NCI-H2107 (cell line): ENCODE data around the gene CD300C.
"Not testable (repeated sequence)": the region's sequence is repeated elsewhere in the genome, so short reads cannot be mapped to it uniquely, and the experiment has no call there.

ENCODE experiments used
- DNase-seq: peaks from one replicate; lab custom pipeline; 2025; lab: John Stamatoyannopoulos, UW

CD300C gene

DNA sequence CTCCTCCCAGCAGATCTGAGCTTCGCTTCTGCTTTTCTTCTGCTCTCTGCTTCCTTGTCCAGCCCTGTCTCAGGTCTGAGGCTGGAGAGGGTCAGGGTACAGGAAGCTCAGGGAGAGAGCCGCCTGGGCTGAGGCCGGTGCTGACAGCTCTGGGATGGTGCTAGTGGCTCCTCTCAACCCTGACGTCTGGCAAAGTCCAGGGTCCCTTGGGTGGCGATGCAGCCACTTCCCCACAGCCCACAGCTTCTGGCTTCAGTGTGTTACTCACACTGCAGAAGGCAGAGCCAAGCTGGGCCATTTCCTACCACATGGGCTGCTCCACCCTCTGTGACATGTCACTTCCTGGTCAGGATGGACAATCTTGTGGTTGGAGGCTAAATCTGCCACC is at the start of gene CD300C:
TSS of gene CD300C (minus strand) at position 273 of the 388 bp plus-strand sequence. CDS start 333 bp downstream, outside the sequence.
- no peak for DNase-seq

DNA sequence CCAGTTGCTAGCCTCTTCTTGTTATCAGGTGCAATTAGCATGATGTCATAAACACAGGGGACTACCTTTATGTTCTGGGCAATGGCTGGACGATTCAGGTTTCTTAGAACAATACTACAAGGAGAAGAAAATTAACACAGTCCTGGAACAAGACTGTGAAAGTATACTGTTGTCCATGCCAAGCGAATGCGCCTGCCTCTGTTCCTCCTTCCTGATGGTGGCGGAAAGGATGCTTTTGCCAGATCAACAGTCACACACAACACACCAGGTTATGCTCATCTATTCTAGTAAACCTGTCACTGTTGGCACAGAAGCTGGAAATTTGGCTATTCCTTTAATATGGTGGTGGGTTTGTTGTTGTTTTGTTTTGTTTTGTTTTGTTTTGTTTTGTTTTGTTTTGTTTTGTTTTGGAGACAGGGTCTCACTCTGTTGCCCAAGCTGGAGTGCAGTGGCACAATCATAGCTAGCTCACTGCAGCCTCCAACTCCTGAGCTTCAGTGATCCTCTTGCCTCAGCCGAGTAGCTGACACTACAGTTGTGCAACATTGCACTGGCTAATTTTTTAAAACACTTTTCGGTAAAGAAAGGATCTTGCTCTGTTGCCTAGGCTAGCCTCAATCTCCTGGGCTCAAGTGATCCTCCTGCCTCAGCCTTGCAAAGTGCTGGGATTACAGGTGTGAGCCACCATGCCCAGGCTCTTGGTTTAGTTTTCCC is 49.3 kb upstream of the CD300C start:
- no peak for DNase-seq

DNA sequence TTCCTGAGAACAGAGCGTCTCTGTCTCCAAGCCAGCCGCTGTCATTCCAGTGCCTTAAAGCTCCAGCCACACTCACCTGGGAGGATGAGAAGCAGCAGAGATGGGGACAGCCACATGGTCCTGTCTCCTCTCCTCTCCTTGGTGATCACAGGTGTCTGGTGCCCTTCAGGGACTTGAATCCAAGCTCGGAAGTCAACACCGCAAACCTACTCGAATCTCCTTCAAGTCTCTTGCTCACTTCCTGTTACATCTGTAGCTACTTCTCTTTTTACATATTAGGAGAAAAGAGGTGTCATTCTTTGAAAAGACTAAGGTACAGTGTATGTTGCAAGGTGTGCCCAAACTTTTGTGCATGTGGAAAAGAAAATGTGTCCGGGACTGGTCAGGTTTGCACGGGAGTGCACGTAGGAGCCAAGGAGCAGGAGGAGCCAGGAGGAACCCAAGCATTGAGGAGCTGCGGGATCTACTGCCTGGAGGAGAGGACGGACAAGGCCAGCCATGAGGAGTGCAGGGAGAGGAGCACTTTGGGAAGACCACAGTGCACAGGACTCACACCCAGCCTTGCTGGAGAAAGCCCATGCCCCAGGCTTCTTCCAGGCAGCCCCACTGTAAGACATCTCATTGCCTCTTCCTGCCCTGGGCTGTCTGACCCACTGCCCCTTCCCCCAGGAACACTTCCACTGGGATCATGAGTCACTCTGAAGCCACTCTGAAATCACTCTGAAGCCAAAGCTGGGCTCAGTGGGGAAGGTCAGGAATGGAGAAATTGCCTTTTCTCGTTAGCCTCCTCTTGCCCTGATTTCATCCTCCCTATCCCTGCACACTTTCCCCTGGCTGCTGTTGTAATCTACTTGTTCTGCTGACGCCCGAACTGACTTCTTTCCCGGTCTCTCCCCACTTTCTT is 46.4 kb upstream of the CD300C start, which contains the start of gene CD300LD:
TSS of gene CD300LD (minus strand) at position 197 of the 904 bp plus-strand sequence. CDS start at position 116, 81 bp downstream.
- DNase-seq, result no peak

DNA sequence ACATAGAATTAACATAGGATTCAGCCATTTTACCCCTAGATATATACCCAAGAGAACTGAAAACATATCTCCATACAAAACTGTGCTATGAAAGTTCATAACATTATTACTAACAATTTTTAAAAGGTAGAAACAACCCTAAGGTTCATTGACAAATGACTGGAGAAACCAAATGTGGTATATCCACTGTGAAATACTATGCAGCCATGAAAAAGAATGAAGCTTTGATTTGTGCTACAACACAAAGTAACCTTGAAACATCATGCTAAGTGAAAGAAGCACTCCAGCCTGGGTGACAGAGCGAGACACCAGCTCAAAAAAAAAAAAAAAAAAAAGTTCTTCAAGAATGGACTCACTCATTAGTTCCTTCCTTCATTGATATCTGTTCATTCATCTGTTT is 45.6 kb upstream of the CD300C start:
- no peak for DNase-seq

DNA sequence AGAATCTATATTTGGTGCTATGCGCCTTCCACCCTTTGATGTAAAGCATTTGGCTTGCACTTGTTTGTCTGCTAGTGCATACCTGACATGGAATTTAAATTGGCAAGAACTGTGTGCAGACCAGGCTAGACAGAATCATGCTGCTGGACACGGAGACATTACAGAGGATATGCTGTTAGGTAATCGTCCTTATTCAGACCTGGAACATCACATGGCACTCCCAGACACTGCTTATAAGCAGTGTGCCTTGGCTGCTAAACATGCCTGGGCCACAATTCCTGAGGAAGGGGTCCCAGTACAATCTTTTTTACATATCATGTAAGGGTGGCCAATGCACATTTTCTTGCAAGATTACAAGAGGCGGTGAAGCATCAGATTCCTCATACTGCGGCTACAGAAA is 39.8 kb upstream of the CD300C start:
- DNase-seq, result no peak

DNA sequence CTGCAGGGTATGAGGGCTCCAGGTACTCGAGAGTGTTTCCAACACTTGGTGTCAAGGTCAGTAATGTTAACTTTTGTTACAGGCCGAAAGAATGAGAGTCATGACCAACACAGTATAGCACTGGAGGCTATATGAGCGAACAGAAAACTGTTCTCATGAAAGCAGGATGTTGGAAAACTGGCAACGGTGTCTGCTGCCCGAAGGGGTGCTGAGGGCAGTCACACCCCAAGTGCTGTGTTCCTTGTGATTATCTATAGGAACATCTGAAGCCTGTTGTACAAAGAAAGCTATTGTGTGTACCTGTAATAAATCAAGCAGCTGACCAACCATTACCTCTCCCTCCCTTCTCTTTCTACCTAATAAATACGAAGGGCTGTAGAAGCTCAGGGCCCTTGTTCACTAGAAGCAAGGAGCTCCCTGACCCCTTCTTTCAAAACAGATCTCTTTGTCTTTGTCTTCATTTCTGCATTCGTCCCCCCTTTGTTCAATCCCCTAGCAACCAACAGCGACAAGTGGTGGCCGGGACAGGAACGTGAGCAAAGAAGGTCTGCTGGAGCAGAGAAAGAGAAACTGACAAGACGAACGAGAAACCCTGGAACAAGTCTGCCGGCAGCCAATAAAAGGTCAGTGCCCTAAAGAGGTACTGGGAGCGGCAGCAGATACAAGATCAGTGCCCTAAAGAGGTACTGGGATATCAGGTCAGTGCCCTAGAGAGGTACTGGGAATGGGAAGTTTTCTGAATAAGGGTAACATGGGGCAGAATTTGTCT is 38.6 kb upstream of the CD300C start:
- no peak for DNase-seq

DNA sequence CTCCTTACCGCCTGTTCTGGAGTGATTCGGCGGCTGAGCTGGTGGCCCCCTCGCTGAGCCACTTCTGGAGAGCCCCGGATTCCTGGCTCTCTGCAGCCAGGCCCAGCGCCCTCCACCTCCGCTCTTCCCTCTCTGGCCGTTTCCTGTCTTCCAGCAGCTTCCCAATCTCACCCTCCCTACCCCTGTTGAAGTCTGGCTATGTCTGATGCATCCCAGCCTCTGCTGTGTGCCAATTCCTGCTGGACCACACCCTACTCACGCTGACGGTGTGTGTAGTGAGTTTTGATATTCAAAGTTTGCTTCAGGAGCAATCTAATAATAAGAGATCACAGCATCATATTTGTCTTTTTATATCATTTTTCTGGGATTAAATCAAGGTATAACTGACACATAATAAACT is 36.7 kb upstream of the CD300C start:
- no peak for DNase-seq

DNA sequence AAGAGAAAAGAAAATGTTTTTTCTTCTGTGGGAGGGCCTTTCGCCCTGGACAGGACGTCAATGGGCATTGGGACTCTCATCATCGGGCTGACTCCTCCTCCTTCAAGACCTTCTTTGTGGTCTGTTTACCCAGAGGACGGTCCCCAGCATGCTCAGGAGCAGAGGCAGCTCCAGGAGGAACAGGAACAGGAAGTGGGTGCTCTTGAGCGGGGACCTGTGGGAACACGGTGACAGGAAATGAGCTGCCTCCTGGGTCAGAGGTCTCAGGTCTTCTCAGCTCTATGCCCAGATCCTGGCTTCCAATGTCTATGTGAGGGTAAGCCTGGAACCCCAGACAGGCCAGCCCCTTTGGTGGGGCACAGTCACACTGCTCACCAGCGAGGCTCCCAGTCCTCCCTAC is 34.0 kb upstream of the CD300C start:
- DNase-seq, result no peak

DNA sequence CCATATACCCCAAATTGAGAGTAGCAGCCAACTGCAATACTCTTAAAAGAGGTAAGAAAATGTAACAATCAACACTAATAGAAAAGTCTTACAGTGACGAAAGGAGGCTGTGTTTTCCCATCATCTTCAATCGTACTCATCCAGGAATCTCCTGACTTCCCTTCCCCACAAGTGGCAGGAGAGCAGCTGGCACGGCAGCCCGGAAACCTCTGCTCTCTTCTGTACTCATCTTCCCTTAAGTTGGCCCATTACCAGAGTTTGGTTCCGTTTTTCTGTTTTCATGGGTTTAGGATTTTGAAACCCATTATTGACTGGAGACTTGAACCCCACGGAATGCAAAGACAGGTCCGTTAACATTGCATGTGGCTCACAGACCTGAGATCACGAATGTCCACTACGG is 33.1 kb upstream of the CD300C start:
- DNase-seq, result no peak

DNA sequence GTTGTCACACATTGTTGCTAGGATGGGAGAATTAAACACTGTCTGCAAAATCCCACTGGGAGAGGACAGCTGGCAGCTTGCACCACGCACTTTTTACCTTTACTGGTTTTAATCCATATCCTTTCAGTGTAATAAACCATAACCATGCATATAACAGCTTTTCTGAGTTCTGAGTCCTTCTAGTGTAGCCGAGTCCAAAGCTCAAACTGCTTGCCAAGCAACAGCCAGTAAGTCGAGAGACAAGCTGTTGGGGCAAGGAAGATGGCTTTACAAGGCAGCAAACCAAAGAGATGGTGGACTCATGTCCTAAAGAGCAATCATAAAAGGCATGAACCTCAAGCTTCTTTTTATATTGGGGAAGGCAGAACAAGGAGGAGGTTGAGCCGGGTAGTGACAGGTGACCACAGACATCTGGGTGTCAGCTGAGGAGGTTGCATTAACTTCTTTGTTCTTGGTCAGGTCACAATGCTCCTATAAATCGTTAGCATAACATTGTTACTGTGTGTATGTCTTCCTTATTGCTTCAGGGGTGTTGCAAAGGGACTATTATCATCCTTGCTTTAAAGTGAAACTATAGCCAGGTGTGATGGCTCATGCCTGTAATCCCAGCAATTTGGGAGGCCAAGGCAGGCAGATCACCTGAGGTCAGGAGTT is 28.7 kb upstream of the CD300C start:
- DNase-seq, result no peak

DNA sequence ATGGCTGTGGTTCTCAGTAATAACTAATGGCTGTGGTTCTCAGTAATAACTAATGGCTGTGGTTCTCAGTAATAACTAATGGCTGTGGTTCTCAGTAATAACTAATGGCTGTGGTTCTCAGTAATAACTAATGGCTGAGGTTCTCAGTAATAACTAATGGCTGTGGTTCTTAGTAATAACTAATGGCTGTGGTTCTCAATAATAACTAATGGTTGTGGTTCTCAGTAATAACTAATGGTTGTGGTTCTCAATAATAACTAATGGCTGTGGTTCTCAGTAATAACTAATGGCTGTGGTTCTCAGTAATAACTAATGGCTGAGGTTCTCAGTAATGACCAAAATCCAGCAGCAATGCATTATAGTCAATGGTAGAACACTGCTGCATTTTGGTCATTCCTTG is 27.7 kb upstream of the CD300C start:
- not testable (repeated sequence) for DNase-seq

DNA sequence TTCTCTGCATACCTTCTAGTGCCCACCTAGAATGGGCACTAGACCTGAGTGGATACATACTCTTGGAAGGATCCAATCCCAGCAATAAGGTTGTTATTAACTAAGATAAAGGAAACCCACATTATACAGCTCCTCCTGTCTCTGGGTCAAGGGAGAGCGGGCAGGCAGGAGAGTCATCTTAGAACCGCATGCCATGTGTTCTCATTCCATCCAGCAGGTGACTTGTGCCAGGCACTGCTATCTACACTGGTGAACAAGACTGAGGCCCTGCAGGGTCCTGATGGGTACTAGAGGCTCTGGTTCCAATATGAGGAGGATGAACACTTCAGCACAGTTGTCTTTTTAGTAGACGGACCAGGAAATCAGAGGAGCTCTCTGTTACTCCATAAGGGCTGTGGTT is 27.3 kb upstream of the CD300C start:
- no peak for DNase-seq

DNA sequence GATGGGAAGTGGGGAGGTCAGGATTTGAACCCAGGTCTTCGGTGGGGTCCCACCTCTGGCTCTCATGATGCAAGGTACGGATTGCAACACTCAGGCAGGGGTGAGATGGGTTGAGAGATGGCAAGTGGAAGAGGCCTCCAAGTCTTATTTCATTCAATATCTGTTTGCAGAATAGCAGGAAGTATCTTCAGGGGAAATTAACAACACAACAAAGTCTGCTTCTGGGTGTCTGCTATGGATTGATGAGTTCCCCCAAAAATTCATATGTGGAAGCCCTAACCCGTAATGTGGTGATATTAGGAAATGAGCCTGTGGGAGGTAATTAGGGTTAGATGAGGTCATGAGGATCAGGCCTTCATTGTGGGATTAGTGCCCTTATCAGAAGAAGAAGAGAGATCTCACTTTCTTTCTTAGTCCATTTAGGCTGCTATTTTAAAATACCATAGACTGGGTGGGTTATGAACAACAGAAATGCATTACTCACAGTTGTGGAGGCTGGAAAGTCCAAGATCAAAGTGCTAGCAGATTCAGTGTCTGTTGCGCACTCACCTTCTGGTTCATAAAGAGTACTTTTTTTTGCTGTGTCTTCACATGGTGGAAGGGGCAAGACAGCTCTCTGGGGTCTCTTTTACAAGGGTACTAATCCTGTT is 25.8 kb upstream of the CD300C start:
- DNase-seq, result no peak

DNA sequence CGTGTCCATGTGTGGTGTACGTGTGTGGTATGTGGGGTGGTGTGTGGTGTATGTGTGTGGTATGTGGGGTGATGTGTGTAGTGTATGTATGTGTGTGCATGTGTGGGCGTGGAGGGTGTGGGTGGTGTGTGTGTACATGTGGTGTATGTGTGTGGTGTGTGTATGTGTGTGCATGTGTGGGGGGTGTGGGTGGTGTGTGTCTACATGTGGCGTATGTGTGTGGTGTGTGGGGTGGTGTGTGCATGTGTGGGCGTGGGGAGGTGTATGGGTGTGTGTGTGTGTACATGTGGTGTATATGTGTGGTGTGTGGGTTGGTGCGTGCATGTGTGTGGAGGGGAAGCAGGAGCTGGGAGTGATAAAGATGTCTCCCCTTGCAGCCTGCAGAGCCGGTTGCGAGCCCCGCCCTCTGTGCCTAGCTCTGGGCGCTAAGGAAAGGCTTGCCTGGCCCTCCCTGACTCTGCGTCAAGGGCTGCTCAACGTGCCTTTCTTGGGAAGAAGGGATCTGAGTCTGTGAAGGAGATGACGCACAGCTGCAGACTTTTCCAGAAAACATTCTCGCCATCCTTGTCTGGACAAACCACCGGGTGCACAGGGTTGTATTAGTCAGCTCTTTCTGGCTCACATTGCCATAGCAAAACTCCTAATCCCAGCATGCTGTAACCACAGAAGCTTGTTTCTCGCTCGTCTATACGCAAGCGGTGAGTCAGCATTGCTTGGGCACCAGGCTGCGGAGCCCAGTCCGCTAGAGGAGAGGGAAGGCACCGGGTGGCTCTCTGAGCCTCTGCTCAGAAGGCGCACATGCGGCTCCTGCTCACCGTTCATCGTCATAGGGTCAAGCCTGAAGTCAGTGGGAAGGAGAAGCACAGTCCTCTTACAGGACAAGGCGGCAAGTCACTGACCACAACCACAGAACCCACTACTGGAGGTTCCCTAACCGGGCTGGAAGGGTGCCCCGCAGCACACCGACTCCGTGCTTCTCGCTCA is 23.4 kb upstream of the CD300C start:
- DNase-seq, result peak; percentile 20

DNA sequence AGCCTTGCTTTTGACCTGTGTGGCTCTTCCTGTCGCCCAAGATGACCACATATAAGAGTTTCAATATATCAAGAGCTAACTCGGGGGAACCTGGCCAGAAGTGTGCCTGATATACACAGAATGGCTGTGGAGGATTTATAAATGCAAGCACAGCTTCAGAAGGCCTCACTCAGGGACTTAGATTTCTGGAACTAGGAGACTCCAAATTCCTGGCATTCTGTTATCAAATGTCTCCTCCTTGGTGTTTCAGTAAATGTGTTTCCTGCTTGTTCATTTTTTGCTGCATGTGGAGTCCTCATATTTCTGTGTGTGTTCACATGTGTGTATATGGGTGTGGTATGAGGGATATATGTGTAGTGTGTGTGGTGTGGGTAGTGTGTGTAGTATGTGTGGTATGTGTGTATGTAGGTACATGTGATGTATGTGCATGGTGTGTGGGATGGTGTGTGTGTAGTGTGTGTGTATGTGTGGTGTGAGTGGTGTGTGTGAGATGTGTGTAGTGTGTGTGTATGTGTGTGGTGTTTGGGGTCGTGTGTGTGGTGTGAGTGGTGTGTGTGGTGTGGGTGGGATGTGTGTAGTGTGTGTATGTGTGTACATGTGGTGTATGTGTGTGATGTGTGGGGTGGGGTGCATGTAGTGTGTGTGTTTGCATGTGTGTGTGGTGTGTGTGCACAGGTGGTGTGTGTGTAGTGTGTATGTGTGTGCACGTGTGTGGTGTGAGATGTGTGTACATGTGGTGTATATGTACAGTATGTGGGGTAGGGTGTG is 22.4 kb upstream of the CD300C start:
- DNase-seq, result no peak

DNA sequence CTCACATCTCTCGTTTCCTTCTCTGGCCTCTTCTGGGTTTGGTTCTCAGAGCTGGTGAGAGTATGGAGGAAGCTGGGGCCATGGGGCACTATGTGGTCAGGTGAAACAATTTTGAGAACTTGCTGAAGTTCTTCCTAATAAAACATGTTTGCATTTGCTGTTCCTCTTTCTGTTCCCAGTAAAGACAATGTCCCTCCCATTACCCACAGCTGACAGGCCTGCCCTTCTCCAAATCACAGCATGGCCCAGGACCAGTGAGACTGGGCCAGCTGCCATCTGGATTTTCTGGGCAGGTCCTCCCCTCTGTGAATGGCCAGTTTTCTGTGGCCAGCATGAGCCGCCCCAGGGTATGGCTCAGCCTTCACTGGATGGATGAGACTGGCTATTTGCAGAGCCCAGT is 21.5 kb upstream of the CD300C start, which contains the start of gene CD300H:
TSS of gene CD300H (minus strand) at position 113 of the 400 bp plus-strand sequence.
- no peak for DNase-seq

DNA sequence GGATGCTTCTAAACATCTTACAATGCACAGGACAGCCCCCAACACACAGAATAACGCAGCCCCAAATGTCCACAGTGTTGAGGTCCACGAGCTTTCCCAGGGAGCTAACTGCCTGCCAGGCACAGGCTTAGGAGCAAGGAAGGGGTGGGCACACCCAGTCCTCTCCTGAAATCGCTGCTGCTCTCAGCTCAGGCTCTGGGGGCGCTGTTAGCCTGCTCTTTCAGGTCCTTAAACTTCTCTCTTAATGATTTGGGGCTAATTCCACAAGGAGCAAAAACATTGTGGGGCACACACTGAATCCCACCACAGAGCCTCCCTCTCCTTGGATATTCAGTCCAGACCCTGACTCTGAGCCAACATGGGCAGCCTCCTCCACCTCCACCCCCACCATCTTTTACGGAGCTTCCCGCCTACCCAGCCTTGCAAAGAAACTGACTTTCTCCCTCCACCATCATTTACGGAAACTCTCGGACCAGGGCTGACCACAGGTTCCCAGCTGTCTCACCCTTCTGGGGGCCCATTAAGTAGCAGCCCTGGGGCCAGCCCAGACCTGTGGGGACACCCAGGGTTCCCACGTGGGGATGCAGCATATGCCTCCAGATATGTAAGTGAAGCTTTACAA is 20.3 kb upstream of the CD300C start:
- DNase-seq, result no peak

DNA sequence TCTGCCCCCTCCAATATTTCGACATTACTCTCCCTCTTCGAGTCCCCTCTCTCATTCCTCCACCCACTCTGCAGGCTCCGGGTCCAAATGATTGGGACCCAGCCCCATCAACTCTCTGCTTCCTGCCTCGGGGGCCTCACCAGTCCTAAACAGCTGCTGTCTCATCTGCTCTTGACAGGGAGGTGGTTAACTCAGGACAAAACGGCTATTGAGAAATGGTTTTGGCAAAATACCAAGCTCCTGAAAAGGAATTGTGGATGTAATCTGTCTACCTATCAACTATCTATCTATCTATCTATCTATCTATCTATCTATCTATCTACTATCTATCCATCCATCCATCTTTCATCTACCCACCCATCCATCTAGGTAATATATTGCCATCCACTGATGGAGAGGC is 19.2 kb upstream of the CD300C start:
- no peak for DNase-seq

DNA sequence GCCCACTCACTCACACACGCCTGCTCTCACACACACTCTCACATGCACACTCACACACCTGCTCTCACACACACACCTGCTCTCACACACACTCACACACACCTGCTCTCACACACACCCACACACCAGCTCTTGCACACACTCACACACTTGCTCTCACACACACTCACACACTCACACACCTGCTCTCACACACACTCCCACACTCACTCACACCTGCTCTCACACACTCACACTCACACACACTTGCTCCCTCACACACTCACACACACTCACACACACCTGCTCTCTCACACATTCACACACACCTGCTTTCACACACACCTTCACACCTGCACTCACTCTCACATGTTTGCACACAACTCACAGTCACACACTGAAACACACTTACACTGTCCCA is 17.4 kb upstream of the CD300C start:
- no peak for DNase-seq
